OCI-LY7 (cell line): ENCODE data around the gene EEPD1.

Experiments
- EZH2phosphoT487 ChIP-seq: fragments of 200-600 bp; sonication (generic); IDR thresholded peaks from 2 replicates; pipeline ENCODE4 v1.6.1; 2018; ENCODE audit warnings: low read depth, borderline replicate concordance, mild to moderate bottlenecking, mixed run types, antibody characterized with exemption, low read length, moderate library complexity, mixed read lengths
- TF ChIP-seq, protein P1 (sequence below): fragments of 200-600 bp; sonication (generic); conservative IDR thresholded peaks from 2 replicates; pipeline ENCODE4 v1.5.1; 2014; ENCODE audit warnings: mild to moderate bottlenecking, antibody characterized with exemption, low read length, moderate library complexity, mixed read lengths

DNA sequence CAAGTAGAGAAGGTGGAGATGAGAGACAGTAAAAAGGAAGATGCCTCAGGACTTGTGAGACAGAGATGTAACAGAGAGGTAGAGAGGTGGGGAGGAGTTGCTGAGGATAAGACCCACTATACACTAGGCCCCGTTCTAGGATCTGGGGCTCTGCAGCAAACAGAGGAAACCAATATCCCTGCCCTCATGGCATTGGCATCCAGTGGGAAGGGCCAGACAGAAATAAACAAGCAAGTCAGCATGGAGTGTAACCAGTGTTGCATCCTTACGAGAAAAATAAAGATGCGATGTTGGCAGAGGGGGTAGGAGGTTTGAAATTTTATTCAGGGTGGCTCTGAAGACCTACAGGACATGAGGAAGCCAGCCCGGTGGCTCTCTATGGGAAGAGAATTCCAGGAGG lies 22.0 kb upstream of the EEPD1 start:
- TF ChIP-seq, protein P1, sequence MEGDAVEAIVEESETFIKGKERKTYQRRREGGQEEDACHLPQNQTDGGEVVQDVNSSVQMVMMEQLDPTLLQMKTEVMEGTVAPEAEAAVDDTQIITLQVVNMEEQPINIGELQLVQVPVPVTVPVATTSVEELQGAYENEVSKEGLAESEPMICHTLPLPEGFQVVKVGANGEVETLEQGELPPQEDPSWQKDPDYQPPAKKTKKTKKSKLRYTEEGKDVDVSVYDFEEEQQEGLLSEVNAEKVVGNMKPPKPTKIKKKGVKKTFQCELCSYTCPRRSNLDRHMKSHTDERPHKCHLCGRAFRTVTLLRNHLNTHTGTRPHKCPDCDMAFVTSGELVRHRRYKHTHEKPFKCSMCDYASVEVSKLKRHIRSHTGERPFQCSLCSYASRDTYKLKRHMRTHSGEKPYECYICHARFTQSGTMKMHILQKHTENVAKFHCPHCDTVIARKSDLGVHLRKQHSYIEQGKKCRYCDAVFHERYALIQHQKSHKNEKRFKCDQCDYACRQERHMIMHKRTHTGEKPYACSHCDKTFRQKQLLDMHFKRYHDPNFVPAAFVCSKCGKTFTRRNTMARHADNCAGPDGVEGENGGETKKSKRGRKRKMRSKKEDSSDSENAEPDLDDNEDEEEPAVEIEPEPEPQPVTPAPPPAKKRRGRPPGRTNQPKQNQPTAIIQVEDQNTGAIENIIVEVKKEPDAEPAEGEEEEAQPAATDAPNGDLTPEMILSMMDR, result no peak
- no peak for TF ChIP-seq EZH2phosphoT487
